Stimulated activated CD8-positive, alpha-beta memory T cell treated with anti-CD3 and anti-CD28 coated beads, Interleukin-12 subunit alpha, Interleukin-12 subunit beta, amount 100 ng/mL, for 24 hours (primary cell): ENCODE results near the gene RACK1.
"Not testable (repeated sequence)": the region's sequence is repeated elsewhere in the genome, so short reads cannot be mapped to it uniquely, and the experiment has no call there.

Experiments
- DNase-seq: peaks from one replicate; pipeline ENCODE4 v3.0.0-alpha.2; 2020; ENCODE audit errors: extremely low read depth

RACK1 gene

GRCh38 chr5:181215997-181216989 lies 27.4 kb downstream of the RACK1 start:
- DNase-seq, result no peak

- DNase-seq, result not testable (repeated sequence)
Measured at GRCh38 chr5:181214249-181214648, 29.5 kb downstream of the RACK1 start.

- DNase-seq, result no peak
Measured at GRCh38 chr5:181212934-181213333, 30.8 kb downstream of the RACK1 start.

- no peak for DNase-seq
Measured at GRCh38 chr5:181212080-181212479, 31.6 kb downstream of the RACK1 start.

- DNase-seq, result no peak
Measured at GRCh38 chr5:181211208-181211607, 32.5 kb downstream of the RACK1 start.

GRCh38 chr5:181210698-181211097 lies 33.0 kb downstream of the RACK1 start:
- not testable (repeated sequence) for DNase-seq

- DNase-seq, result not testable (repeated sequence)
Measured at GRCh38 chr5:181210148-181210547, 33.6 kb downstream of the RACK1 start.

- not testable (repeated sequence) for DNase-seq
Measured at GRCh38 chr5:181209006-181209405, 34.7 kb downstream of the RACK1 start.

- DNase-seq, result no peak
Measured at GRCh38 chr5:181207960-181208253, 35.8 kb downstream of the RACK1 start.

- no peak for DNase-seq
Measured at GRCh38 chr5:181207214-181207959, 36.3 kb downstream of the RACK1 start.

- no peak for DNase-seq
Measured at GRCh38 chr5:181205761-181206649, 37.7 kb downstream of the RACK1 start.

- no peak for DNase-seq
Measured at GRCh38 chr5:181204826-181205760, 38.6 kb downstream of the RACK1 start, which contains the start of gene TRIM7. Gene TRIM7 (minus strand): TSS chr5:181205196. CDS start chr5:181205110, 86 bp downstream.

GRCh38 chr5:181204113-181204825 lies 39.4 kb downstream of the RACK1 start:
- no peak for DNase-seq

GRCh38 chr5:181203777-181204112 lies 40.0 kb downstream of the RACK1 start:
- no peak for DNase-seq

GRCh38 chr5:181203093-181203711 lies 40.5 kb downstream of the RACK1 start:
- DNase-seq, result no peak

GRCh38 chr5:181200816-181201215 lies 42.9 kb downstream of the RACK1 start:
- DNase-seq, result no peak

GRCh38 chr5:181199881-181200638 lies 43.6 kb downstream of the RACK1 start:
- no peak for DNase-seq

GRCh38 chr5:181198905-181199519 lies 44.7 kb downstream of the RACK1 start:
- DNase-seq, result no peak
